Measurements from ENCODE around the gene HOOK1.
"Not testable (repeated sequence)": the region's sequence is repeated elsewhere in the genome, so short reads cannot be mapped to it uniquely, and the experiment has no call there.

Gene HOOK1

DNA sequence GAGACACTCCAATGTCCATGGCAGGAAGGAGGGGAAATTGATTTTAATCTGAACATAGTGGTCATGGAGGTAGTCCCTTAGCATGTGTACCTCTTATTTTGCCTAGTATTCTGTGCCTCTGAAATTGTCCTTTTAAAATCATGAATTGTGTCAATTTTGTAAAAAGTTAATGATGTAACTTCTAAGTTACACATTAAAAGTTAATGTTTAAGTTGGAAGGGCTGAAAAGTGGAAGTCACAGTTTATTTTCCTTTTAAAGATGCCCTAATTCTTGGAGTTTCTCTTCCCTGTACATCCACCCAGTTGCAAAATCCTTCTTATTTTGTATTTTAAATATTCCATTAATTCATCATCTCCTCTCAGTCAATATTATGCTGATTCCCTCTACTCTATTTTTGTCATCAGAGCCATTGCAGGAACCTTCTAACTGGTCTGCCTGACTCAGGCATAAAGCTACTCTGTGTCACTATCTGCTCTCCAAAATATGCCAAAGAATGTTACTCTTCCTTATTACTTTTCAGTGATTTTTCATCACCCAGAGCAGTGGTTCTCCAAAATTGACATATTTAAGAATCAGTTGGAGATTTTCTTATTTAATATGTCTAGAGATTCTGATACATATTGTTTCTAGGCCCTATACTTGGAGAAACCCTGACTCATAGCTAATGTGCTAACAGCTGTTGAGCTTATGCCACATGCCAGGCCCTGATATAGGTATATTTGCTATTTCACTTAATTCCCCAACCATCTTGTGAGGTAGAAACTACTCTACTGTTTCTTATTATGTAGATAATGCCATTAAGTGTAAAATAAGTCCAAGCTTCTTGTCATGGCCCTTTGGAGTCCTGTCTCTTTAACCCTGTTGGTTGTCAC, 5.1 kb downstream of the HOOK1 start:
- DNase-seq (ENCODE audit: low spot score): no peak

DNA sequence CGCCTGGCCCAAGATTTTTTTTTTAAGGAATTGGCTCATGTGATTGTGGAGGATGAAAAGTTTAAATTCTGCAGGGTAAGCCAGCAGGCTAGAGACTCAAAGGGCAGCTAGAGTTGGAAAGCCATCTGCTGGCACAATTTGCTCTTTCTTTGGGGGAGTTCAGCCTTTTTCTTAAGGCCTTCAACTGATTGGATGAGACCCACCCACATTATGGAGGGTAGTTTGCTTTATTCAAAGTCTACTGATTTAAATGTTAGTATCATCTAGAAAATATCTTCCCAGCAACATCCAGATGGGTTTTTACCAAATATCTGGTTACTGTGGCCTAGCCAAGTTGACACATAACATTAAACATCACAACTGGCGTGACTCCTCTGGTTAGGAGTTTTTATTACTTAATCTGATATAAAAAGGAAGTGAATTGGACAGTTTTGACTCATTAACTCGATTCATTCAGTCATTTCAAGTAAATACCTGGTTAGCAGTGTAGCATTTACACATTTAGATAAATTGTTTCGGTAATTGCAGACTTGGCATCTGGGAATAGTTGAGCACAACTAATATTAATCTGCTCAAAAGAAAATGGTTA, 12.4 kb downstream of the HOOK1 start:
- no peak for DNase-seq (ENCODE audit: low spot score)

DNA sequence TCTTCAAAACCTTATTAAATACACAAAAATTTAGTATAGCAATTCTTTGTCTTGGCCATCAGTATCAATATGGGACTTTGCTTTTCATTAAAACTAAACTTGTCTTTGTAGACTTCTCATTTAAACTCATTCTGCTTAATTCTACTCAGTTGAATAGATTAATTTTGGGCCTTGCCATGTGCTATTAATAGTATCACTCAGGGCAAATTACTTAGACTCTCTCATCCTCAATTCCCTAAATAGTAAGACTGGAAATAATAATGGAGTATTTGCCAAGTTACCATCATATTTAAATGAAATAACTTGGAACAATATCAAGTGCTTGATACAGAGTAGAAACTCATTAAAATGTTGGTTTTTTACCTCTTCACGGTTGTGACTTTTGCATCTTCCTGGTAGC, 13.4 kb downstream of the HOOK1 start:
- DNase-seq (ENCODE audit: low spot score): no peak

DNA sequence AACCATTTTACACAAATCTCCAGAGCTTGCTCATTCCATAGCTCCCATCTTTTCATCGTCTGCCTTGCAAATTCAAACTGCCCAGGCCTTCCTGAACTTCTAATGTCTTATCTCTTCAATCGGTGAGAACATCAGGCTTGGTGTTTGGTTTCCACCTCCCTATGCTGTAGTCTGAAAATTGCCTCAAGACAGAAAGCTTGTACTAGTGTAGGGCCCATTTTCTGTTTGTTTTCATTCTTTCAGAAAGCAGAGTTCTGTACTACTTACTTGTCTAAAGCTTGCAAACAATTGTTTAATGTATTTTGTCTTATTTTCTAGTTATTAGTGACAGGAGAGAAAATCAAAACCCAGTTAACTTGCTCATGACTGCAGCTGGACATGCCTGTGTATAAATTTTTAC, 16.8 kb downstream of the HOOK1 start:
- DNase-seq (ENCODE audit: low spot score): no peak

DNA sequence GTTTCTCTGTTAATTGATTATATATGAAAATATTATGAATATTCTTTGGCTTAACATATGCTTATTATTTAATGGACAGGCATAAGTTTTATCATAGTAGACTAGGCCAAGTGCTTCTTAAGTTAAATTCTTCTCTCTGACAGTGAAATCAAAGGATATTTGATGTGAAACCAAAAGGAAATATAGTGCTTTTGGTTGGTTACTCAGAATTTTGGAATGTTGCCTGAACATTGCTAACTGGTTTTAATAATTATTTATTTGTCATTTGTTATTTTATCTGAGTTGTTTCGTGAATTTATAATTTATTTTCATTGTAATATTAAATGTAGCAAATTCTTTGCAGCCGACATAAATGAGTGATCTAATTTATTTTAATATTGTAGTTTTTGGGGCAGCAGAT, 18.3 kb downstream of the HOOK1 start:
- no peak for DNase-seq (ENCODE audit: low spot score)

DNA sequence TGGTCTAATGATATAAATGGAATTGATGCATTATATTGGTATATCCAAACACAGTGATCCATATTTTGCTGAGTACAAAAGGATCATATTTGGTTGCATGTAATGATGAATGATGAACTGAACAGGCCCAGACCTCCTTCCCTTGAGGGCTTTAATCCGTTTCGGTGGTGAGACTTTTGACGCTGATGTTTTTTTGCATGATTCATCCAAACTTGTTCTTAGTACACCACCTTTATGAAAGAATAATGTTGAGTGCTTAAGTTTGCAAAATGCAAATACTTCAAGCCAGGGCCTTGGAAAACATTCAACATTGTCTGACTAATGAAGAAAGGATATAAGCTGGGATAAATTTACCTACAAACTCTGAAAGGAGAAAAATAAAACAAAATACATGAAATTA, 19.2 kb downstream of the HOOK1 start:
- no peak for DNase-seq (ENCODE audit: low spot score)

DNA sequence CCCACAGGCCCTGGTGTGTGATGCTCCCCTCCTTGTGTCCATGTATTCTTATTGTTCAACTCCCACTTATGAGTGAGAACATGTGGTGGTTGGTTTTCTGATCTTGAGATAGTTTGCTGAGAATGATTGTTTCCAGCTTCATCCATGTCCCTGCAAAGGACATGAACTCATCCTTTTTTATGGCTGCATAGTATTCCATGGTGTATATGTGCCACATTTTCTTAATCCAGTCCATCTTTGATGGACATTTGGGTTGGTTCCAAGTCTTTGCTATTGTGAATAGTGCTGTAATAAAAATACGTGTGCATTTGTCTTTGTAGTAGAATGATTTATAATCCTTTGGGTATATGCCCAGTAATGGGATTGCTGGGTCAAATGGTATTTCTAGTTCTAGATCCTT, 23.1 kb downstream of the HOOK1 start:
- DNase-seq (ENCODE audit: low spot score): not testable (repeated sequence)

DNA sequence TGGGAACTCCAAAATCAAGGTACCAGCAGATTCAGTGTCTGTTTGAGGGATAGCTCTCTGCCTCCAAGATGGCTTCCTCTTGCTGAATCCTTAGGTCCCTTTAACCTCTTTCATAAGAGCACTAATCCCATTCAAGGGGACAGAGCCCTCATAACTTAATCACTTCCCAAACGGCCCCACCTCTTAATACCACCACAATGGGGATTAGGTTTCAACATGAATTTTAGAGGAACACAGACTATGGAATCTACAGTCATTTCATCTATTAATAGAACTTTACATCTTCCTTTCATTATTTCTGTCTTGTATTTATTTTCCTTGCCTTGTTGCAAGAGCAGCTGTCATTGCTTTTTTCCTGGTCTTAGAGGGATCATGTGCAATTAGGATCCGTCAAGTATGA, 30.3 kb downstream of the HOOK1 start:
- no peak for DNase-seq (ENCODE audit: low spot score)

DNA sequence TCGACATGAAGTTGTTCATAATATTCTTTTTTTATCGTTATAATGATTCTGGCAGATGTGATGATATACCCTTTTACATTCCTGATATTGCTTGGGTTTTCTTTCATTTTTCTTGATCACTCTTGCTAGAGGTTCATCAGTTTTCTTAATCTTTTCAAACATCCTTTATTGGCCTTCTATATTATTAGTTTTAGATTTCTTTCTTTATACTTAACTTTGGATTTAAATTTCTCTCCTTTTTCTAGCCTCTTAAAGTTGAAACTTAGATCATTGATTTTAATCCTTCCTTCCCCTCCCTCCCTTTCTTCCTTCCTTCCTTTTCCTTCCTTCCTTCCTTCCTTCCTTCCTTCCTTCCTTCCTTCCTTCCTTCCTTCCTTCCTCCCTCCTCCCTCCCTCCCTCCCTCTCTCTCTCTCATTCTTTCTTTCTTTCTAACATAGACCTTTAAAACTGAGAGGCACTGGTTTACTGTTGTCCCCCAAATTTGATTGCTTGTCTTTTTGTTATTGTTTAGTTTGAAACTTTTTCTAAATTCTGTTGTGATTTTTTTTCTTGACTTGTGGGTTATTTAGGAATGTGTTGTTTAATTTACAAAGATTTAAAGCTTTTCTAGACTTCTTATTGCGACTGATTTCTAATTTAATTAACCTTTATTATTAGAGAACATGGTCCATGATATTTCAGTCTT, 31.6 kb downstream of the HOOK1 start:
- DNase-seq (ENCODE audit: low spot score): no peak

DNA sequence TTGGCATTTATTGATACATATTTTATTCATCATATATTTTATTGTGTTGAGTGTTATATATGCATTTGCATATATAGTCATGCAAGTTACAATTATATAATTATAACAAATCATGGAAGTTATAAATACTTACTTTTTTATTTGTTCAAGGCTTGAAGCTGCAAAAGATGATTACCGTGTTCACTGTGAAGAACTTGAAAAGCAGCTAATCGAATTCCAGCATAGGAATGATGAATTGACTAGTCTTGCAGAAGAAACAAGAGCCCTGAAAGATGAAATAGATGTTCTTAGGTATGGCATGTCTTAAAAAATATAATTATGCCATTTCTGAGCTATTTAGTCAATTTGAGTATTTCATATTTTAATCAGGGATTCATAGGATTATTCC, 32.1 kb downstream of the HOOK1 start:
- DNase-seq (ENCODE audit: low spot score): no peak

DNA sequence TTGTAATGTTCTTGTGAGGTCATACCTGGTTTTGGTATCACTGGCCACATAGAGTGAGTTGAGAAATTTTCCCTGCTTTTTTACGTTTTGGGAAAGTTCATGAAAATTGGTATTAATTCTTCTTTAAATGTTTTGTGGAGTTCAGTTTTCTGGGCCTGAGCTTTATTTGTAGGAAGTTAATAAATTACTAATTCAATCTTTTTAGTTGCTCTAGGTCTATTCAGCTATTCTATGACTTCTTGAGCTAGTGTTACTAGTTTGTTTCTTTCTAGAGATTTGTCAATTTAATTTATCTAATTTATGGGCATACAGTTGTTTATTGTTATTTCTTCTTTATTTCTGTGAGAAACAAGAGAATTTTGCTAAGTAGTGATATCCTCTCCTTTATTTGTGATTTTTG, 37.4 kb downstream of the HOOK1 start:
- DNase-seq (ENCODE audit: low spot score): no peak

DNA sequence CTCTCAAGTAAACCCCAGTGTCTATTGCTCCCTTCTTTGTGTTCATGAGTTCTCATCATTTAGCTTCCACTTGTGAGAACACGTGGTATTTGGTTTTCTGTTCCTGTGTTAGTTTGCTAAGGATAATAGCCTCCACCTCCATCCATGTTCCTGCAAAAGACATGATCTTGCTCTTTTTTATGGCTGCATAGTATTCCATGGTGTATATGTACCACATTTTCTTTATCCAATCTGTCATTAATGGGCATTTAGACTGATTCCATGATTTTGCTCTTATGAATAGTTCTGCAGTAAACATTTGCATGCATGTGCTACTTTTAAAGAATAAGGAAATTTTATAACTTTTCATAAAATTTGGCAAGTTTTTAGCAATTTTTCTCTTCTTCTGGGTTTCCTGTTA, 40.5 kb downstream of the HOOK1 start:
- not testable (repeated sequence) for DNase-seq (ENCODE audit: low spot score)

DNA sequence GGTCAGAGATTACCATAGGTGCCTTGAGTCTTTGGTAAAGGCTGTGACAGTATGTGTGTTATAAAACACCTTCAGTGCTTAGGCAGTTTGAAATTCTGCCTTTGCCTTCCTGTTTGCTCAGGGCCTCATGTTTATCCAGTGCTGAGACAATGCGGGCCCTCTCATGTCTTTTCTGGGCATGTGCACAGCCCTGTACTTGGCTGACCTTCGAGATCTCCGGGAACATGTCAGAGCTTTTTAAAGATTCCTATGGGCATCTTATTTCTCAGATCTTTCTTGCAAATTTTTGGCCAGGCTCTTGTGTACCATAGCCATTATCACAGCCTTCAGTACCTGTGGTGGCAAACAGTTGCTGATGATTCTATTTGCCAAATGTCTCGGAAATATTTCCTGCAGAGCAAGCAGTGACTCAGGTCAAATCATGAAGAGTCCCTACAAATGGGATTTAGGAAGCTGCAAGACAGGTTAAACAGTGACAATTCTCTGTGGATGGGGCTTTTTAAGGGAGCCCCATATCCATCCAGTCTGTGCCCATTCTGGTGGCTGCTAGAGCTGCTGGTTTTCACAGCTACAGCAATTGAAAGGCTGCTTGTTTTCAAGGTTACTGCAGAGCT, 42.1 kb downstream of the HOOK1 start:
- no peak for DNase-seq (ENCODE audit: low spot score)

DNA sequence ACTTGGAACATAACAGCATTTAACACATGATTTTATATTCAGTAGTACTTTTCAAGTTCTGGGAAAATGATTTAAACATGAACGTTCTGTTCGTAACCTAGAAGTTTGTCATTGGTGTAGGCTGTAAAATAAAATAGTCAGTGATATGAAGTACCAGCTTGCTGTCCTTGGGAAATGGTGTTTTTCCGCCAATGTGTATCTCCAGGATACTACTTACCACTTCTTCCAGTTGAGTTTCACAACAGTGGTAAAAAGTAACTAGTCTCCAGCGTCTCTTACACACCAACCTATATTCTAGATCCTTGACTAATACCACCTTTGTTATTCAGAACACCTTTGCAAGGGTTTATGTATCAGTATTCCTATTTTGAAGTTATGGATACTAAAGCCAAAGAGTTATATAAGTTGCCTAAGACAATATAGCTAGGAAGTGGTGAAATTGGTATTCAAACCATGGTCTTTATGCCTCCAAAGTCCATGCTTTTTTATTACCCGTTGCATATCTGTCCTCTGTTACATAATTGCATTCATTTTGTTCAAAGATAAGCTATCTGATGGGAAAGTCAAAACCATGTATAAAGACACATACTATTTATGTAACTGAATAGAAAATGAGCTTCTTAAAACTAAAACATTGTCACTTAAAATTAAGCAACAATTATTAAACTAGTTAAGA, 43.1 kb downstream of the HOOK1 start:
- DNase-seq (ENCODE audit: low spot score): no peak

DNA sequence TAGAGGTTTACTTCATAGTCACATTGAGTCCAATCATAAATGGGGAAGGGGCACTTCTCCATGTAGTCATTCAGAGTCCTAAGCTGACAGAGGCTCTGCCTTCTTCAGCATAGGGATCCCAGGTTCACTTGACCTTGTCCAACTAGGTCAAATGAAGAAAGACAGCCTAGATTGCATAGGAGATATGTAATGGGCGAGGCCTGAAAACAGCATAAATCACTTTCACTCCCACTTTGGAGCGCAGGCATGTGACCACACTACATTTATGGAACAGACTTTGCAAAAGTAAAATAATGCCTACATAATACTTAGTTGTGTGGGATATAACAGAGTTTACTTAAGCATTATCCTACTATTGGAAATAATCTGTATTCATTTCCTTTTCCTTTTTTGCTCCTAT, 51.7 kb downstream of the HOOK1 start:
- DNase-seq (ENCODE audit: low spot score): no peak

DNA sequence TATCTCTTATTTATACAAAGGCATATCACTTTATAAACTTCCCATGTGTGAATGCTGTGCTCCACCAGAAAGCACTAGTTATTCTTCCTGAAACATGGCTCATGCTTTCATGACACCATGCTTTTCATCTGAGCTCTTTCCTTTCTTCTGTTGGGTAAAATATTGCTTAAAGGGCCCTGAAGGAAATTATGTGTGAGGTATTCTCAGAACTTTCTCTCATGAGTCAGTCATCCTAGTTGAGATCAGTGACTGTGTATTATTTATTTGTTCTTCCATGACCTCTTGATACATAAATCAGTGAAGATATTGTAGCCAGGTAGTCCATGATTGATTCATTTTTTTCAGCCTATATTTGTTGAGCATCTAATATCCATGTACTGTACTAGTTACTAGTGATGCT, 57.0 kb downstream of the HOOK1 start:
- no peak for DNase-seq (ENCODE audit: low spot score)

DNA sequence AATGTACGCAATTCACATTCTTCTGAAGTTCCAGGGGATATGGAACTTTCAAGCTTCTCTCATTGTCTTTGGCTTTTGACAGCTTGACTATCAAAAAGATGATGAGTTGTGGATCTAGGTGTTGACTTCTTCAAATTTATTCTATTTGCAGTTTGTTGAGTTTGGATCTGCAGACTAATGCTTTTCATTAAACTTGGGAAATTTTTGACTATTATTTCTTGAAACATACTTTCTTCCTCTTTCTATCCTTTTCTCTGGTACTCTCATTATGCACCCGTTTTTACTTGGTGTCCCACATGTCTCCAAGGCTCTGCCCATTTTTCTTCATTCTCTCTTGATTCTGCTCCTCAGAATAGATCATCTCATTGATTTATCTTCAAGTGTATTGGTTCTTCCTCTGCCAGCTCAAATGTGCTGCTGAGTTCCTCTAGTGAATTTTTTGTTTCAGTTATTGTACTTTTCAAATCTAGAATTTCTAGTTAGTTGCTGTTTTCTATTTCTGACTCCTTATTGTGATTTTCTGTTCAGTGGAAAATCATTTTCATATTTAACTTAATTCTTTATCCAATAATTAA, 62.4 kb downstream of the HOOK1 start:
- no peak for DNase-seq (ENCODE audit: low spot score)

DNA sequence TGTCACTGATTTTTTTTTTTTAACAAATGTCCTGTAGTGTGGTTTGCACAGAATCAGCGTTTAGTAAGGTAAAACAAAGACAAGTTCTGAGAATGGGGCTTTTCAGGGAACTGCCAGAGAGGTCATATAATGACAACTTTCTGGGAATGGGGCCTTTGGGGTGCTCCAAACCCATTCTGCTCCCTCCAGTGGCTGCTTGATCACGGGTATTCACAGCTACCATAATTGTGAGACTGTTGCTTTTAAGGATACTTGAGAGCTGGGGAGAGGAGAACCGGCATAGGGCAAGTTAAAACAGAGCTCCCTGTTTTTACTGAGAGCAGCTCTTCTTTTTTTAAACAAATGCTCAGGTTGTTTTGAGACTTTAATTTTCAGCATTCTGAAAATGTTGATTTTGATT, 63.6 kb downstream of the HOOK1 start:
- no peak for DNase-seq (ENCODE audit: low spot score)

DNA sequence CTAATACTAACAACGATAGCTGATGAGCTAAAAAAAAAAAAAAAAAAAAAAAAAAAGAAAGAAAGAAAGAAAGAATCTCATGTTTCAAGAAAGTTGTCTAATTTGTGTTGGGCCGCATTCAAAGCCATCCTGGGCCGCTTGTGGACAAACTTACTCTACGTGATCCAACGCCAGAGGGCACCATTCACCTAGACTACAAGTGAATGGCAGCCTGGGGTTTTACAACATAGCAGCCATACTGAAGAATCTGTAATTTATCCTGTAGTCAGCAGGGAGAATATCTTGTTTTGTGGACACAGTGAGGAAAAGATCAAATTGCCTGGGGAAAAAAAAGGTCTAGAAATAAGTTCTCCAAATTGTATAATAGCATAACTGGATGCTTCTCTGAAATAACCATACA, 64.8 kb downstream of the HOOK1 start:
- DNase-seq (ENCODE audit: low spot score): peak; percentile 61

DNA sequence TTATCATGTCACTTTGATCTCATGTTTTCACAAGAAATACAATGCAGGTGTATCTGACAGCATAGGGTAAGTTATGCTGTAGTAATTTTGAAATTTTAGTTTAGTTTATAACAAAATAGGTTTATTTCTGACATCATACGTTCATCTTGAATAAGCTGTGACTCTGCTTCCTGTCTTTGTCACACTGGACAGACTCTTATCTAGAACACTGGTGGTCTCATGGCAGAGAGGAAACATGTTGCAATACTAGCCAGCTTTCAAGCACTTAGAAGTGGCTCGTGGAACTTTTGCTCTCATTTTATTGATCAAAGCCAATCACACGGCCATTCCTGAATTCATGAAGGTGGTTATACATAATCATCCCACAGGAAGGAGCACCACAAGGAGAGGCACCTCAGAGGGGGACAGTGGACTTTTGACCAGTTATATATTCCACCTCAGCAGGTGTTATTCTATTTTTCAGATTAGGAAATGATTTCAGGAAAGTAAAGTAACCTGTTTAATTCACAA, 65.3 kb downstream of the HOOK1 start:
- no peak for DNase-seq (ENCODE audit: low spot score)

DNA sequence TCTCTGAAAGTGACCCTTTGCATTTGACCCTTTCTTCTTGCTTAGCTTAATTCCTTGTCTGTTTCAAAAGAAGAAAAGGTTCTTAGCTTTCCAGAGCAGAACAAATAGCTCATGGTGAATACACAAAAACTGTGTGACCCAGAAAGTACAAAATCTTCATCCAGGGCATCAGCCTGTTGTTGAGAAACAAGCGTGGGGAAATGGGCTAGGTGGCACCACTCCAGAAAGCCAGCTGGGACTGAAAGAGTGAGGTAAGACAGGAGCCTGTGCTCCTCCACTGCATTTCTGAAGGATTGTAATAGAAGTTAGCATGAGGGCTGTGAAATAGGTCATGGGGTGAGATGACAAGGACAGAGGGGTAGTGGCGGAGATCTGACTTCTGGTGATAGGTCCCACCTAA, 66.0 kb downstream of the HOOK1 start:
- DNase-seq (ENCODE audit: low spot score): no peak

Measured in AG20443 (cell line).